GM10248 (cell line): ENCODE data around the gene CPXM2.

Experiments
- CTCF ChIA-PET: fragments of 300-600 bp; sonication (Branson Sonifier 250); formaldehyde crosslinking; extraction: SDS; loops from one replicate; lab custom pipeline; 2021; ENCODE audit warnings: antibody characterized with exemption; lab: Yijun Ruan, JAX
- POLR2A ChIA-PET: fragments of 350-650 bp; sonication (Branson Sonifier 250); formaldehyde crosslinking; extraction: SDS; loops from one replicate; lab custom pipeline; 2020; ENCODE audit warnings: antibody characterized with exemption; lab: Yijun Ruan, JAX
- DNase-seq: peaks from one replicate; pipeline ENCODE4 v3.0.0; 2012; ENCODE audit errors: extremely low spot score
- CTCF ChIP-seq: IDR thresholded peaks from 2 replicates; pipeline ENCODE4 v1.5.1; 2012; ENCODE audit warnings: mild to moderate bottlenecking, low read depth; ENCODE audit errors: extremely low read depth, missing control alignments, control extremely low read depth

Gene CPXM2

GRCh38 chr10:123804716-123805115 is 86.9 kb downstream of the CPXM2 start:
- CTCF ChIA-PET = no interaction called here
- POLR2A ChIA-PET = no interaction called here
- DNase-seq = no peak
- no peak for TF ChIP-seq CTCF

GRCh38 chr10:123800821-123801220 is 90.8 kb downstream of the CPXM2 start:
- ChIA-PET CTCF (no interaction called here), POLR2A (no interaction called here)
- no peak for TF ChIP-seq CTCF
- DNase-seq = no peak

GRCh38 chr10:123800289-123800688 is 91.3 kb downstream of the CPXM2 start:
- DNase-seq = no peak
- ChIA-PET CTCF (no interaction called here), POLR2A (no interaction called here)

GRCh38 chr10:123798856-123799255 is 92.8 kb downstream of the CPXM2 start:
- DNase-seq = no peak
- CTCF ChIA-PET = no interaction called here
- no peak for TF ChIP-seq CTCF
- POLR2A ChIA-PET = no interaction called here

More at GRCh38 chr10:123800289-123800688, 91.3 kb downstream of the CPXM2 start:
- no peak for TF ChIP-seq CTCF

- no peak for TF ChIP-seq CTCF
- no peak for DNase-seq
- CTCF ChIA-PET = no interaction called here
- POLR2A ChIA-PET = no interaction called here
Observed at GRCh38 chr10:123797813-123798212, 93.8 kb downstream of the CPXM2 start.

GRCh38 chr10:123796736-123797135 is 94.9 kb downstream of the CPXM2 start:
- POLR2A ChIA-PET = no interaction called here
- CTCF ChIA-PET = no interaction called here

More at GRCh38 chr10:123796736-123797135, 94.9 kb downstream of the CPXM2 start:
- DNase-seq = peak; percentile 2
- TF ChIP-seq CTCF = no peak
